NCI-H2107 treated with DMSO at 0.1 percent for 48 hours (cell line): ENCODE data around the gene MOK.
"Not testable (repeated sequence)": the region's sequence is repeated elsewhere in the genome, so short reads cannot be mapped to it uniquely, and the experiment has no call there.

Experiments
- DNase-seq: peaks from one replicate; lab custom pipeline; 2025; ENCODE audit not compliant: unreplicated experiment; lab: John Stamatoyannopoulos, UW

MOK gene

GRCh38 chr14:102321456-102322422 is 16.8 kb upstream of the MOK start:
- no peak for DNase-seq

- DNase-seq, result no peak
These were observed 15.9 kb upstream of the MOK start for GRCh38 chr14:102320671-102321455.

- DNase-seq, result no peak
These were observed 15.2 kb upstream of the MOK start for GRCh38 chr14:102320033-102320660.

DNA sequence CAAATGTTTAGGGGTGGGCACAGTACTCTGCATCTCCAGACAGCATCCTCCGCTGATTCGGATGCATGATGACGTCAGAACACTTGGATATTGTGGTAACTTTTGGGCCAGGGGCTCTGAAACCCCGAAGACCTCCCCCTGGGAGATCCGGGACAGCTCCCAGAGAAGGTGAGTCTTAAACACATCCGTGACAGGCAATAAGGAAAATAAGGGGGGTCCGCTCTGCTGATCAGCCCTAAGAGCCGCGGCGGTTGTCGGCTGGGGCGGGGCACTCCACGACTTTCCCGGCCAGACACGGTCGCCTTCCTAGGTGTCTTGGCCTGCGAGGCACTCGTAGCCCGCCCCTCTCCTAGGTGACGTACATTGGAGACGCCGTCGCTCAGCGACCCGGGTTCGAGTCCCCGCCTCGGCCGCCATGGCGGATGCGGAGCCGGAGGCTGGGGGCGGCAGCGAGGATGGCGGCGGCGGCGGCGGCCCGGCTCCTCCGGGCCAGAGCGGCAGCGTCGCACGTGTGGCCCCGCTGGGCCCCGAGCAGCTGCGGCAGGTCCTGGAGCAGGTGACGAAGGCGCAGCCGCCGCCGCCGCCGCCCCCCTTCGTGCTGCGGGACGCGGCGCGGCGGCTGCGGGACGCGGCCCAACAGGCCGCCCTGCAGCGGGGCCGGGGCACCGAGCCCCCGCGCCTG is 14.5 kb upstream of the MOK start, which contains the start of gene ZNF839:
Gene ZNF839 (plus strand): TSS at position 396 of the 682 bp plus-strand sequence. CDS start 20 bp downstream, at position 416.
- DNase-seq, result peak; percentile 76

- DNase-seq, result no peak
These were observed 13.9 kb upstream of the MOK start for GRCh38 chr14:102318781-102319276.

DNA sequence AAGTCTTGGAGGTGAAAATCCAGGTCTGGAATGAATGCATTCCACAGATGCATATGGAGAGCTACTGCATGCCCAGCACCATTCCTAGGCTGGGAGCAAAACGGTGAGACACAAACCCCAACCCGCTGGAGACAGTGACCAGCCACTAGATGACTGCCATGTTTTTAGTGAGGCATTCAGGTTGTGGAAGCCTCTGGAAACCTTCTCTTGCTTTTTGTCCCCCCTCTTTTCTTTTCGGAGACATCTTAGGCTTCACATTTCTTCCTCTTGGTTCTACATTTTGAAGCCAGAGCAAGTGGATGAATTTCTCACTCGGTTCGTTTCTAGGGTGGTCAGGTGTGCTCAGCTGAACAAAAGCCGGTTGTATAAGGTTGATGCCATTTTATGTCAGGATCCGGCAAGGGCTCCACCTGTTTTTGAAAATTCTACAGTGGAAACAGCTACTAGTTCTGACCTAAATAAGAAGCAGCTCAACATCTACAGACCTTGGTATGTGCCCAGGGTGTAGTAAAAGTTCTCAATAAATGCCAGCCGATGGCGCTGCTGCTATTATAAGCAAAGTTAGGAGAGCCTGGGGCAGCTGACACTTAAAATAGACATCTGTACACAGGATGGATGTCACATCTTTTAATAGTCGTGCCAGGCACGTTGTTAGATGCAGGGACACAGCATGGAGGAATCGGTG is 12.7 kb upstream of the MOK start:
- peak; percentile 71 for DNase-seq

- DNase-seq, result peak; percentile 93
These were observed 12.0 kb upstream of the MOK start for GRCh38 chr14:102316743-102317563.

GRCh38 chr14:102316338-102316742 is 11.4 kb upstream of the MOK start:
- peak; percentile 83 for DNase-seq

- DNase-seq, result no peak
These were observed 10.2 kb upstream of the MOK start for GRCh38 chr14:102315121-102315520.

GRCh38 chr14:102314242-102315011 is 9.5 kb upstream of the MOK start:
- peak; percentile 81 for DNase-seq

DNA sequence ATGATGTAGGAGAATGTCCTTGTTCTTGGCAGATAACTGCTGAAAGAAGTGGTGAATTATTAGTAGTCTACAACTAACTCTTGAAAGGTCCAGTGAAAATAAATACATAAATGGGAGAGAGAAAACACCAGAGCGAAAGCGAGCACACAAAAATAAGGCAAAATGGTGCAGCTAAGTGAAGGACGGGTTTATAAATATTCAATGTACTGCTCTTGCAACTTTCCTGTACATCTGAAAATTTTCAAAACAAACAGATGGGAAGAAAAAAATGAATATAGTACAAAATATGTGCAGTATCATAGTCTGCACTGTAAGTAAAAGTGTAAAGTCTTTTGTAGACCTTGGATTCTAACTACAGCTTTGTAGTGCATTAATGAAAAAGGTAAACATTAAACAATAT is 1.3 kb downstream of the MOK start:
- no peak for DNase-seq

GRCh38 chr14:102298303-102299070 is 6.5 kb downstream of the MOK start:
- not testable (repeated sequence) for DNase-seq

- DNase-seq, result no peak
These were observed 7.4 kb downstream of the MOK start for GRCh38 chr14:102297436-102298170.

DNA sequence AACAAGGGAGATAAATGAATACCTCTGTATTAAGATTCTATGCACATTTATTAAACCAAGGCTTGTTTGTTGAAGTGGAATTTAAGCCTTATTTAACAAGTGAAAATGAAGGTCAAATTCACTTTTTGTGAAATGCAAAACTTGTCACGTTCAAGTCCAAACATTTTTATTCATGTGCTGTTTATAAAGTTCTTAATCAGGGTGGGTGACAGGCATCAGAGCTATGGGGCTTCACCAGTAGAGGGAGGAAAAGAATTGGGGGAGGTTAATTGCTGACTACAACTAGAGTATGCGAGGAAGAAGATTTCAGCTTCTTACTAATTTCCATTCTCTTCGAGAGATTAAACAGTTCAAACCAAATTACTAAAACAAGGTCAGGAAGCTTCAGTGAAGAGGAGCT is 9.7 kb downstream of the MOK start:
- DNase-seq, result no peak

DNA sequence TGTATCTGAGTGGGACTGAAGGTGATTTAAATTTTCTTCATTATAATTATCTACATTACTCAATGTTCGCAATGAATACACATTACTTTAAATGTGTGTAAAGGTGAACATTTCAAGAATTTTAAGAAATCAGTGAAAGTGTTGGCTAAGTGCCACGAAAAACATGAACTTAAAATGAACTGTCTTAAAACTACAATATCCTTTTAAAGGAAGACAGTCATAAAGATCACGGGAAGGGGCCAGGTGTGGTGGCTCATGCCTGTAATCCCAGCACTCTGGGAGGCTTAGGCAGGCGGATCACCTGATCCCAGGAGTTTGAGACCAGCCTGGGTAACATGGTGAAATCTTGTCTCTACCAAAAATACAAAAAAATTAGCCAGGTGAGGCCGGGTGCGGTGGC is 11.2 kb downstream of the MOK start:
- DNase-seq, result no peak

DNA sequence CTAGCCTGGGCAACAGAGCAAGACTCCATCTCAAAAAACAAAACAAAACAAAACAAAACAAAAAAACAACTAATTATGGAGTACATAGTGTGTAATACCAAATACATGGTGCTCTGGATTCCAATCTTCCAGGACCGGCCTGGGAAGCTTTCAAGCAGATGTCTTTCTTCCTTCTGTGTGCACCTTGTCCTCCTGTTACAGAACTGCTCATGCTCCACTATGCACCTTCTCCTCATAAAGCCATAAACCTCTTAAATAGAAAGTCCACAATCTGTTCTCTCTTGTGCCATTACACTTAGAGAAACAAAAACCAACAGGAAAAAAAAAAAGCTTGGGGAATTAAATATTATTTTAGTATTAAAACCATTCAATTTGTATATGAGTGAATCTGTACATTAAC is 12.5 kb downstream of the MOK start:
- DNase-seq, result no peak

DNA sequence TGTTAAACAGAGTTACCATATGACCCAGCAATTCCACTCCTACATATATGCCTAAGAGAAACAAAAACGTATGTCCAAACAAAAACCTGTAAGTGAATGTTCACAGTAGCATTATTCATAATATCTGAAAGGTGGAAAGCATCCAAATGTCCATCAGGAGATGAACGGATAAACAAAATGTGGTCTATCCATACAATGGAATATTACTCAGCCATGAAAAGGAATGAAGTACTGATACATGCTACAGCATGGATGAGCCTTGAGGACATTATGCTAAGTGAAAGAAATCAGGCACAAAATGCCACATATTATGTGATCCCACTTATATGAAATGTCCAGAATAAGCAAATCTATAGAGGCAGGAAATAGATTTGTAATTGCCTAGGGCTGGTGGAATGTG is 16.8 kb downstream of the MOK start:
- DNase-seq, result no peak
